ENCODE results near the gene FAM136A. TPM values are rescaled to one million over a fixed set of nuclear protein-coding genes. Genes with fewer than 3 reads are reported as not detected.

FAM136A gene
- total RNA-seq, 1 donor from 2014 or later, result 26.0 TPM

DNA sequence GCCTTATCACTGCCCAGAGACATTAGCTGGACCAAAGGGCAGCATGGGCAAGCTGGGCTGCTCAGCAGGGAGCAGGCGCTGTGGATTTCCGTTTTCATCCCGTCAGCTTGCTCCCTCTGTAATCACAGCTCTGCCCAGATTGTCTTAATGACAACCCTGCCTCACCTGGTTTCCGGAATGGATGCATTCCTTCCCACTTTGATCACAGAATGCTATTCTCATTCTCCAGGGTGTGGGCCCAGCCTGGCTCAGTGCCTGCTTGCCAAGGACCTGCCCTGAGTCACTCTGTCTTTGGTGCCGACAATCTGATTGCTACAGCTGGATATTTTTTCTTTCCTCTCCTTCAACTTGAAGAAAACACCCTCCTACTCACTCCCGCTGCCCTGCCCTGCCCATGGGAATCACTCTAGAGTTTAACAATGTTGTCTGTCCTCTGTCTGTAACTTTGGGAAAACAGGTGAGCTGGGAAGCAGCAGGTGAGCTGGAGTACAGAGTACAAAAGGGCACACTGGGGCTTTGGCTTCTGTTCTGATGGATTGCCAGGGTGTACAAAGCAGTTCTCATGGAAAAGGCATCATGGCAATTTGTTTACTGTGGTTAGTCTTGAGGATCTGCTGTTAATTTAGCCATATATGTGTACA, 27.2 kb upstream of the FAM136A start:
- intact Hi-C loops (cut with micrococcal nuclease), result no loop called here
- no peaks in the 10 kb centered on the region for H3K36me3 ChIP-seq
- no peak for DNase-seq
- no peaks in the 10 kb centered on the region for H3K4me1 ChIP-seq
- H3K4me3 ChIP-seq, result no peak overlapping the region
- H3K27ac ChIP-seq (replicated peaks), result no peak overlapping the region
- no peaks in the 10 kb centered on the region for H3K9me3 ChIP-seq (replicated peaks)
- H3K27me3 ChIP-seq (ENCODE audit: low read depth), result peaks cover 16% of the 10 kb centered on the region
- no peak for TF ChIP-seq CTCF (IDR thresholded peaks at IDR 0.05; ENCODE audit: borderline replicate concordance)

DNA sequence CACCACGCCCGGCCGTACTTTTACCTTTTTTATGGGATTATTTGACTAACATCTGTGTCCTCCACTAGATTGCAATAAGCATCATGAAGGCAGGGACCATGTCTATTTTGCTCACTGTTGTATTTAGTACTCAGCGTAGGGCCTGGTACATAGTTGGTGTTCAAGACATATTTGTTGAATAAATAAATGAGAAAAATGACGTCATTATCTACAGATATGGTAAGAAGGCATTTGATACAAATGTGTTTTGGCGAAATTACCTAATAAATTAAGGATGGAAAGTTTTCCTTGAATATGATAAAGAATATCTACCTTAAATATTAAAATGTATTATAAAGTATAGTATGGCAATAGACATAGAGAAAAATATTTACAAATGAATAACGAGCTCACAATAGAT, 24.0 kb upstream of the FAM136A start:
- no peak for DNase-seq
- H3K36me3 ChIP-seq, result no peaks in the 10 kb centered on the region
- intact Hi-C loops (cut with micrococcal nuclease), result no loop called here
- H3K4me3 ChIP-seq, result no peak overlapping the region
- TF ChIP-seq CTCF (IDR thresholded peaks at IDR 0.05; ENCODE audit: borderline replicate concordance), result no peak
- no peak overlapping the region for H3K27ac ChIP-seq (replicated peaks)
- no peaks in the 10 kb centered on the region for H3K4me1 ChIP-seq
- peaks cover 26% of the 10 kb centered on the region for H3K27me3 ChIP-seq (ENCODE audit: low read depth)
- H3K9me3 ChIP-seq (replicated peaks), result no peaks in the 10 kb centered on the region

DNA sequence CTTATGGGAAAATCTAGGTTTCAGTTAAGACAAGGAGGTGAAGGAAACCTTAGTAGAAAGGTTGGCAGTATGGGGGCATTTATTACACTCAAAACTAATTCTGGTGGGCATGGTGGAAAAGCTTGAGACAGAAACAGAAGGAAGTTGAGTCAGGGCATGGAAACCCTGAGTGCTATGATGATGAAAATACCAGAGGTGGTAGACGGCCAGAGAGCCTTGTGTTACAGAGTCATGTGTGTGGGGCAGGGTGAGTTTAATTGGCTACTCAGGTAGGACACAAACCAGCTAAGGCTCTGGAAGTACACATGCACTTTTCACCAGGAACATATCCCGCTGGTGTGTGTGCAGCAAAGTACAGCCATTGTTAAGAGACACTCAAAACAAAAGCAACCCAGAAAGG, 20.7 kb upstream of the FAM136A start:
- H3K4me1 ChIP-seq, result no peaks in the 10 kb centered on the region
- H3K27ac ChIP-seq (replicated peaks), result no peak overlapping the region
- no peaks in the 10 kb centered on the region for H3K9me3 ChIP-seq (replicated peaks)
- H3K27me3 ChIP-seq (ENCODE audit: low read depth), result peaks cover 42% of the 10 kb centered on the region
- no peak overlapping the region for H3K4me3 ChIP-seq
- intact Hi-C loops (cut with micrococcal nuclease), result no loop called here
- H3K36me3 ChIP-seq, result no peaks in the 10 kb centered on the region
- no peak for TF ChIP-seq CTCF (IDR thresholded peaks at IDR 0.05; ENCODE audit: borderline replicate concordance)
- no peak for DNase-seq

DNA sequence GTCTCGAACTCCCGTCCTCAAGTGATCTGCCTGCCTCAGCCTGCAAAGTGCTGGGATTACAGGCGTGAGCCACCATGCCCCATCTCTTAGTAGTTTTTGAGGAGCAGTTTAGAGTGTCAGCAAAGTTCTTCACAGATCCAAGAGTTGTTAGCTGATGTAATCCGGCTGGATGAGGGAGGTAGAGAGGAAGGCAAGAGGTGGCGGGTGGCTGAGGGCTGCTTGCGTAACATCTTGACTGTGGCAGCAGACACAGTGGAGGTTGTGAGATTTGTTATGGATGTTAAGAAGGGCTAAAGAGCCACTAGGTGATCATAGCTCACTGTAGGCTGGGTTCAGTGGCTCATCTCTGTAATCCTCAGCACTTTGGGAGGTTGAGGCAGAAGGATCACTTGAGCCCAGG, 19.5 kb upstream of the FAM136A start:
- Histone ChIP-seq H3K27me3 (ENCODE audit: low read depth) (peaks cover 42% of the 10 kb centered on the region), H3K4me3 (no peak overlapping the region), H3K27ac (replicated peaks) (no peak overlapping the region), H3K36me3 (no peaks in the 10 kb centered on the region), H3K9me3 (replicated peaks) (no peaks in the 10 kb centered on the region), H3K4me1 (no peaks in the 10 kb centered on the region)
- TF ChIP-seq CTCF (IDR thresholded peaks at IDR 0.05; ENCODE audit: borderline replicate concordance), result no peak
- intact Hi-C loops (cut with micrococcal nuclease), result no loop called here
- DNase-seq, result no peak

DNA sequence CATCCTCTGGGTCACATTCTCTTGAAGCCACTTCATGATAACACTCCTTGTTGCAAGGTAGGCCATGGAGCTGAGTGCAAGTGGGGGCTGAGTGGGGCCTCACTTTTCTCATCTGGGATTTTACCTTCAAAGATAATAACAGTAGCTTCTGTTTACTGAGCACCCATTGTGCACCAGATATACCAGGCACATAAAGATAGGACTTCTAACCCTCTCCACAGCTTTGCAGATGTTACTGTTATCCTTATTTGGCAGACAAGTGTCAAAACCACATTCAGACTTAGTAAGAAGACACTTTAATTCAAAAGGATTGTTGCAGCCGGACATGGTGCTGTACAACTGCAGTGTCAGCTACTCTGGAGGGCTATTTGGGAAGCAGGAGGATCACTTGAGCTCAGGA, 12.8 kb upstream of the FAM136A start:
- no peak overlapping the region for H3K4me3 ChIP-seq
- no peak for DNase-seq
- no peaks in the 10 kb centered on the region for H3K4me1 ChIP-seq
- intact Hi-C loops (cut with micrococcal nuclease), result no loop called here
- H3K27ac ChIP-seq (replicated peaks), result no peak overlapping the region
- no peak for TF ChIP-seq CTCF (IDR thresholded peaks at IDR 0.05; ENCODE audit: borderline replicate concordance)
- no peaks in the 10 kb centered on the region for H3K9me3 ChIP-seq (replicated peaks)
- H3K27me3 ChIP-seq (ENCODE audit: low read depth), result peaks cover 23% of the 10 kb centered on the region
- no peaks in the 10 kb centered on the region for H3K36me3 ChIP-seq

Data from left ventricle myocardium inferior (tissue), 1 donor.